CD1c-positive myeloid dendritic cell (primary cell): Measurements from ENCODE around the gene ADA.
A peak's percentile ranks its signal among the peaks of the same experiment; 100 is the strongest.

ENCODE experiments used
- DNase-seq: peaks from one replicate; pipeline ENCODE4 v3.0.0-alpha.2; 2016; ENCODE audit errors: extremely low spot score

Gene ADA

GRCh38 chr20:44651684-44652423 lies at the start of gene ADA:
Gene ADA, minus strand, starts transcription at chr20:44651699. Its CDS starts 92 bp downstream, at chr20:44651607.
- DNase-seq, result peak; percentile 64

- no peak for DNase-seq
Observed at GRCh38 chr20:44700306-44700705, 48.8 kb upstream of the ADA start.

- DNase-seq, result no peak
Observed at GRCh38 chr20:44698351-44698750, 46.9 kb upstream of the ADA start.

- DNase-seq, result peak; percentile 1
Observed at GRCh38 chr20:44697041-44697440, 45.5 kb upstream of the ADA start.

- no peak for DNase-seq
Observed at GRCh38 chr20:44696315-44696714, 44.8 kb upstream of the ADA start.

GRCh38 chr20:44695674-44696300 lies 44.3 kb upstream of the ADA start:
- no peak for DNase-seq

- DNase-seq, result no peak
Observed at GRCh38 chr20:44695295-44695673, 43.8 kb upstream of the ADA start.

GRCh38 chr20:44694159-44694558 lies 42.7 kb upstream of the ADA start:
- no peak for DNase-seq

GRCh38 chr20:44693627-44694026 lies 42.1 kb upstream of the ADA start:
- no peak for DNase-seq

- DNase-seq, result no peak
Observed at GRCh38 chr20:44692932-44693480, 41.5 kb upstream of the ADA start.

GRCh38 chr20:44691424-44692423 lies 40.2 kb upstream of the ADA start:
- no peak for DNase-seq

GRCh38 chr20:44690781-44691423 lies 39.4 kb upstream of the ADA start:
- DNase-seq, result no peak

GRCh38 chr20:44689809-44690208 lies 38.3 kb upstream of the ADA start:
- no peak for DNase-seq

- no peak for DNase-seq
Observed at GRCh38 chr20:44688053-44688625, 36.6 kb upstream of the ADA start.

- no peak for DNase-seq
Observed at GRCh38 chr20:44686934-44687333, 35.4 kb upstream of the ADA start.

GRCh38 chr20:44684047-44684967 lies 32.8 kb upstream of the ADA start:
- DNase-seq, result no peak

GRCh38 chr20:44683263-44684046 lies 32.0 kb upstream of the ADA start:
- DNase-seq, result peak; percentile 13

- DNase-seq, result no peak
Observed at GRCh38 chr20:44681796-44682566, 30.5 kb upstream of the ADA start.
